Mesendoderm (in vitro differentiated cells): ENCODE measurements around the gene MFRP.

ENCODE experiments used
- DNase-seq: peaks from one replicate; pipeline ENCODE4 v3.0.0; 2013
- H2AK5ac ChIP-seq: 2 replicates; pipeline ENCODE4 v1.6.1; 2013; ENCODE audit warnings: low read length, inconsistent platforms
- H2BK120ac ChIP-seq: 2 replicates; pipeline ENCODE4 v1.6.1; 2013; ENCODE audit warnings: low read depth, mild to moderate bottlenecking, low read length, moderate library complexity, mixed read lengths
- H2BK15ac ChIP-seq: replicated peaks from 2 replicates; pipeline ENCODE4 v1.6.1; 2013; ENCODE audit warnings: low read depth, mild to moderate bottlenecking, moderate library complexity
- H2BK5ac ChIP-seq: 2 replicates; pipeline ENCODE4 v1.6.1; 2013; ENCODE audit warnings: low read length, inconsistent platforms
- H3K18ac ChIP-seq: 2 replicates; pipeline ENCODE4 v1.6.1; 2013; ENCODE audit warnings: mild to moderate bottlenecking, low read length, mixed read lengths
- H3K23ac ChIP-seq: one replicate; pipeline ENCODE4 v1.6.1; 2013; ENCODE audit warnings: low read length
- H3K27ac ChIP-seq: 2 replicates; pipeline ENCODE4 v1.5.1; 2013; ENCODE audit warnings: low read depth, mild to moderate bottlenecking, inconsistent platforms, low read length, moderate library complexity
- H3K27me3 ChIP-seq: 2 replicates; pipeline ENCODE4 v1.6.1; 2013; ENCODE audit warnings: low read length, control low read depth, mild to moderate bottlenecking, inconsistent platforms; ENCODE audit not compliant: insufficient read depth, poor library complexity
- H3K36me3 ChIP-seq: 2 replicates; pipeline ENCODE4 v1.6.1; 2013; ENCODE audit warnings: low read length, inconsistent platforms; ENCODE audit not compliant: control insufficient read depth, insufficient read depth
- H3K4ac ChIP-seq: one replicate; pipeline ENCODE4 v1.6.1; 2013; ENCODE audit warnings: low read depth, mild to moderate bottlenecking, low read length, moderate library complexity
- H3K4me1 ChIP-seq: 2 replicates; pipeline ENCODE4 v1.6.1; 2013; ENCODE audit warnings: low read depth, low read length, inconsistent platforms; ENCODE audit not compliant: control insufficient read depth
- H3K4me2 ChIP-seq: 2 replicates; pipeline ENCODE4 v1.6.1; 2013; ENCODE audit warnings: low read length
- H3K4me3 ChIP-seq: 2 replicates; pipeline ENCODE4 v1.5.1; 2013; ENCODE audit warnings: mild to moderate bottlenecking, low read length
- H3K56ac ChIP-seq: one replicate; pipeline ENCODE4 v1.6.1; 2013; ENCODE audit warnings: low read length
- H3K79me1 ChIP-seq: 2 replicates; pipeline ENCODE4 v1.6.1; 2013; ENCODE audit warnings: low read length, inconsistent platforms
- H3K79me2 ChIP-seq: 2 replicates; pipeline ENCODE4 v1.6.1; 2013; ENCODE audit warnings: mild to moderate bottlenecking, low read length; ENCODE audit not compliant: control insufficient read depth, insufficient read depth
- H3K9ac ChIP-seq: 2 replicates; pipeline ENCODE4 v1.6.1; 2013; ENCODE audit warnings: low read length, inconsistent platforms
- H4K5ac ChIP-seq: one replicate; pipeline ENCODE4 v1.6.1; 2013; ENCODE audit warnings: low read length
- H4K8ac ChIP-seq: one replicate; pipeline ENCODE4 v1.6.1; 2013; ENCODE audit warnings: low read depth, mild to moderate bottlenecking, control low read depth, low read length, moderate library complexity
- WGBS: extraction: QIAGEN DNeasy Blood & Tissue Kit; methylation state at CpG from one replicate; pipeline ENCODE4 v1.1.7; 2013; ENCODE audit warnings: low lambda C conversion rate, missing lambda C conversion rate; ENCODE audit not compliant: insufficient coverage; ENCODE audit errors: extremely low coverage; 5-methylcytosine and 5-hydroxymethylcytosine counted together

Gene MFRP

DNA sequence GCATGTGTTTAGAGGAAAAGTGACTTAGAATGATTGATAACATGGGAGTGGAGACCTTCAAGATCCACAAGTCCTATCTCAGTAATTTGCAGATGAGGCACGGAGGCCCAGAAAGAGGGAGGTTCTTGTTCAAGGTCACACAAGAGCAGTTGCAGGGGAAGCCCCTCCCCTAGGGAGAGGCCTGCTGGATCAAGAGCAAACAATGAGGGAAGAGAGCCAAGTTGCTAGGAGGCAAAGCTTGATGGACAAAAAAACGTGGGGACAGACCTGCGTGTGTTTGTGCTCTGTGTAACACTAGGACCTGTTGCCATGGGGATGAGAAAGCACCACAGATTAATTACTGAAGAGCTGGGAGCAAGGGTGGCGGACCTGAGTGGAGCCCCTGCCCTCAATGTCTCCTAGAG lies 6.4 kb upstream of the MFRP start:
- DNase-seq, result peak; percentile 70
- Histone ChIP-seq H3K56ac (no peak overlapping the region), H3K9ac (no peak overlapping the region), H3K23ac (no peak overlapping the region), H2BK15ac (no peak overlapping the region), H3K4me2 (no peak overlapping the region), H2BK5ac (no peak overlapping the region), H3K18ac (no peak overlapping the region), H4K5ac (no peak overlapping the region), H2AK5ac (no peak overlapping the region), H3K4me3 (no peak overlapping the region), H3K79me2 (no peaks in the 10 kb centered on the region), H3K27me3 (no peaks in the 10 kb centered on the region), H3K79me1 (no peaks in the 10 kb centered on the region), H3K4me1 (no peaks in the 10 kb centered on the region), H4K8ac (no peak overlapping the region), H3K4ac (no peak overlapping the region), H2BK120ac (no peak overlapping the region), H3K27ac (no peak overlapping the region), H3K36me3 (no peaks in the 10 kb centered on the region)
- WGBS, result no CpG with 5 or more reads among the region's 4 CpGs

DNA sequence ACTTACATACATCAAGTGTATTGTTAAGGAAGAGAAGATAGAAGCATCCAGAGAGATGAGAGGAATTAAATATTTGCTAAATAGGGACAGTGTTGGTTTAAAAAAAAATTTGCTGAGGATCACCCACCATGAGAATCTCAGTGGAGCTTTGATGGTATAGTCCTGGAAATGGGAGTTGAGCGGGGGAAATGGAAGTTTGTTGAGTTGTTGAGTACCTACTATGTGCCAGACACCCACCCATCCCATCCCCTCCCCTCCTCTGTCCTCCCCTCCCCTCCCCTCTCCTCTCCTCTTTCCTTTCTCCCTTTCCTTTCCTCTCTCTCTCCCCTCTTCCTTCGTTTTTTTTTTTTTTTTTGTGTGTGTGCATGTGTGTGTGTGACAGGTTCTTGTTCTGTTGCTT lies 4.7 kb upstream of the MFRP start:
- Histone ChIP-seq H3K27me3 (no peaks in the 10 kb centered on the region), H2BK5ac (no peak overlapping the region), H2BK15ac (no peak overlapping the region), H3K4me3 (no peak overlapping the region), H3K4me2 (no peak overlapping the region), H4K5ac (no peak overlapping the region), H3K27ac (no peak overlapping the region), H3K4ac (no peak overlapping the region), H2BK120ac (no peak overlapping the region), H3K79me1 (no peaks in the 10 kb centered on the region), H3K23ac (no peak overlapping the region), H2AK5ac (no peak overlapping the region), H3K4me1 (no peaks in the 10 kb centered on the region), H3K18ac (no peak overlapping the region), H3K79me2 (no peaks in the 10 kb centered on the region), H3K9ac (no peak overlapping the region), H3K36me3 (no peaks in the 10 kb centered on the region), H4K8ac (no peak overlapping the region), H3K56ac (no peak overlapping the region)
- DNase-seq, result no peak
- WGBS, result no CpG with 5 or more reads among the region's 2 CpGs

DNA sequence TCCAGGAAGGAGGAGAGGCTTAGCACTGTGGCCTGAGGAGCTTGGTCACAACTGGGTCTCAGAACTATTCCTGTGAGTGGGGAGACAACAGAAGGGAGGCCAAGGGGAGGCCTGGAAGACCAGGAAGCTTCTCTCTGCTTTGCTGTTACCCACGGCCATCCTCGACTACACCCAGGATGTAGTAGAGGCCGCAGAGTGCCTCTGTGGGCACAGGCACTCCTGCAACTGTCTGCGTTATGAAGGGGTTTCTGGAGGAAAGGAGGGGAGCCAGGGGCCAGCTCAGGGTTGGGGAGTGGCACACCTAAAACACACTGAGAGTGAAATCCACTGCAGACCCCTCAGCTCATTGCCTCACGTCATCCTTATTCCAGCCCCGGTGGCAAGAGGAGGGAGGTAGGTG lies 3.8 kb upstream of the MFRP start:
- Histone ChIP-seq H2AK5ac (no peak overlapping the region), H3K9ac (no peak overlapping the region), H2BK120ac (no peak overlapping the region), H3K23ac (no peak overlapping the region), H3K79me2 (no peaks in the 10 kb centered on the region), H3K4ac (no peak overlapping the region), H4K5ac (no peak overlapping the region), H2BK15ac (no peak overlapping the region), H3K79me1 (no peaks in the 10 kb centered on the region), H3K36me3 (no peaks in the 10 kb centered on the region), H3K27me3 (no peaks in the 10 kb centered on the region), H4K8ac (no peak overlapping the region), H3K18ac (no peak overlapping the region), H3K4me1 (no peaks in the 10 kb centered on the region), H2BK5ac (no peak overlapping the region), H3K56ac (no peak overlapping the region), H3K4me2 (no peak overlapping the region), H3K27ac (no peak overlapping the region), H3K4me3 (no peak overlapping the region)
- whole genome bisulfite sequencing, result no CpG with 5 or more reads among the region's 6 CpGs
- no peak for DNase-seq

DNA sequence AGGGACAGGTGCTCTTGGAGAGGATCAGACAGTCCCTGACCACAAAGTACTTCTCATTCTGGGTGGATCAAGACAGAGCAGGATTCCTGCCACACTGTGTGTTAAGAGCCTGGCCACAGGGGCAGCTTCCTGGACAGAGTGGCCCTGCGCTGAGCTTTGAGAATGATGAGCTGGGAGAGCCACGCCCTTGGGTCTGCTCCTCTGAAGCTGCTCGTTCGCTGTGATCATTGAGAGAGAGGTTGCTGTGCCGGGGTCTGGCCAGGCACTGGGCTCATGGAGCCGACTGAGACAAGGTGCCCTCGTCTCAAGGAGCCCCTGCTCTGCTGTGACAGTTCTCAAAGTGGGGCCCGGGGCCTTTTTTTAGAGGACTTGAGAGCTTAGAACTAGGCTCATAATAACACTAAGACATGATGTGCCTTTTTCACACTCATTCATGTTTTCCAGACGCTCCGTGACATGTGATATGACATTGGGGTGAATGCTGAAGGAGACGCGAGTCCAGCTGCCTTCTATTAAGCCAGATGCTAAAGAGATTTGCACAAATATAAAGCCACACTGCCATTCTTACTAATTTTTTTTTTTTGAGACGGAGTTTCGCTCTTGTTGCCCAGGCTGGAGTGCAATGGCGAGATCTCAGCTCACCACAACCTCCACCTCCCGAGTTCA lies 1.6 kb upstream of the MFRP start:
- no peaks in the 10 kb centered on the region for H3K79me2 ChIP-seq
- H2AK5ac ChIP-seq, result no peak overlapping the region
- no peak overlapping the region for H4K5ac ChIP-seq
- no peak overlapping the region for H3K56ac ChIP-seq
- DNase-seq, result no peak
- no peak overlapping the region for H3K27ac ChIP-seq
- no peak overlapping the region for H3K18ac ChIP-seq
- no CpG with 5 or more reads among the region's 16 CpGs for WGBS
- no peak overlapping the region for H4K8ac ChIP-seq
- H3K23ac ChIP-seq, result no peak overlapping the region
- H3K79me1 ChIP-seq, result no peaks in the 10 kb centered on the region
- no peaks in the 10 kb centered on the region for H3K36me3 ChIP-seq
- no peak overlapping the region for H3K4ac ChIP-seq
- H2BK15ac ChIP-seq, result no peak overlapping the region
- no peak overlapping the region for H2BK5ac ChIP-seq
- H2BK120ac ChIP-seq, result no peak overlapping the region
- H3K27me3 ChIP-seq, result no peaks in the 10 kb centered on the region
- H3K4me1 ChIP-seq, result no peaks in the 10 kb centered on the region
- H3K9ac ChIP-seq, result no peak overlapping the region
- no peak overlapping the region for H3K4me3 ChIP-seq
- H3K4me2 ChIP-seq, result no peak overlapping the region

DNA sequence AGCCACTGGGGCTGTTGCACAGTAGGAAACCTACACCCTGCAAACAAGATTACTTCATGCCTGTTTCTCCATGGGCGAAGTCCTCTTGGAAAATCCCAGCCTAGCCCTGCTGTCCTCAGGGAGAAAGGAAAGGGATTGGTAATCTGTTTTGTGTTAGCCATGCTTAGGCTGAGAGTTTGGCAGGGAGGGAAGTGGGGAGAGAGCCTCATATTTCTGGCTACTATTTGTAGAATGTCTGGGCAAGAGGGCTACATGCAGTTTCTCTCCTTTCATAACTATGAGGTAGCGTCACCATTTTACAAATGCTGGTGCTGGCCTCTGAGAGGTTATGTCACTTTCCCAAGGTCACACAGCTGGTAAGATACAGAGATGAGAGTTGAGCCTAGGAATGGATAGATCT lies 737 bp upstream of the MFRP start:
- no peak overlapping the region for H2BK120ac ChIP-seq
- H3K27me3 ChIP-seq, result no peaks in the 10 kb centered on the region
- H3K79me2 ChIP-seq, result no peaks in the 10 kb centered on the region
- no peak overlapping the region for H3K23ac ChIP-seq
- no peaks in the 10 kb centered on the region for H3K79me1 ChIP-seq
- H3K18ac ChIP-seq, result no peak overlapping the region
- H3K4me2 ChIP-seq, result no peak overlapping the region
- H2AK5ac ChIP-seq, result no peak overlapping the region
- no peak overlapping the region for H4K5ac ChIP-seq
- WGBS, result no CpG with 5 or more reads among the region's 2 CpGs
- H3K9ac ChIP-seq, result no peak overlapping the region
- no peaks in the 10 kb centered on the region for H3K36me3 ChIP-seq
- H3K27ac ChIP-seq, result no peak overlapping the region
- no peak overlapping the region for H3K4me3 ChIP-seq
- H2BK5ac ChIP-seq, result no peak overlapping the region
- H4K8ac ChIP-seq, result no peak overlapping the region
- no peak overlapping the region for H2BK15ac ChIP-seq
- no peak overlapping the region for H3K56ac ChIP-seq
- no peak for DNase-seq
- H3K4me1 ChIP-seq, result no peaks in the 10 kb centered on the region
- no peak overlapping the region for H3K4ac ChIP-seq

DNA sequence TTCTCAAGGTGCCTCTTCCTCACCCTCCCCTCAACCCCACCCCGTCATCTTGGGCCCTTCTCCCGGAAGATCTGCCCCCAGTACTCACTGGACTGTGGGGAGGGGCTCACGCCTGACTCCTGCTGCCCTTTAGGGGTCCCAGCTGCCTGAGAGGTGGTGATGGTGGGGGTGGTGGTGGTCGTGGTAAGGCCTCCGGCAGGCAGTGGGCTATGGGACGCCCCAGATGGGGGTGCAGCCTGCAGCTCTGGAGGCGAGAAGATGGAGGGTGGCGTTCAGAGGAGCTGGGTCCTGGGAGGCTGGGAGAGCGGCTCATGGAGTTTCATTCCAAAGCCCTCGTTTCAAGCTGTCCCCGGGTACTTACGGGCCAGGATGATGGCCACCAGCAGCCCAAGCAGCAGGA lies 820 bp downstream of the MFRP start:
- Histone ChIP-seq H3K18ac (no peak overlapping the region), H3K4me2 (no peak overlapping the region), H3K36me3 (no peaks in the 10 kb centered on the region), H3K79me1 (no peaks in the 10 kb centered on the region), H2BK5ac (no peak overlapping the region), H3K56ac (no peak overlapping the region), H3K4me1 (no peaks in the 10 kb centered on the region), H2BK15ac (no peak overlapping the region), H2BK120ac (no peak overlapping the region), H4K8ac (no peak overlapping the region), H3K79me2 (no peaks in the 10 kb centered on the region), H2AK5ac (no peak overlapping the region), H3K27me3 (peaks cover 7% of the 10 kb centered on the region), H3K27ac (no peak overlapping the region), H3K9ac (no peak overlapping the region), H3K23ac (no peak overlapping the region), H3K4ac (no peak overlapping the region), H4K5ac (no peak overlapping the region), H3K4me3 (no peak overlapping the region)
- DNase-seq, result no peak
- WGBS, result no CpG with 5 or more reads among the region's 12 CpGs
